Lower lobe of right lung (tissue), 2 donors: Measurements from ENCODE around the gene ERRFI1. TPM values are rescaled to one million over a fixed set of nuclear protein-coding genes. Genes with fewer than 3 reads are reported as not detected.

Source experiments
- ATAC-seq, 2 donors: fragments of 200-7000 bp; cut with Tn5 transposase; one replicate each; pipeline ENCODE4 v1.9.1; 2020 to 2022; ENCODE audit warnings: mild to moderate bottlenecking in 2 of 2, moderate library complexity in 2 of 2
- DNase-seq: peaks from one replicate; pipeline ENCODE4 v3.0.0-alpha.2; 2020
- H3K27ac ChIP-seq: fragments of 200-600 bp; one replicate; pipeline ENCODE4 v1.8.0; 2022
- H3K27me3 ChIP-seq: fragments of 200-600 bp; one replicate; pipeline ENCODE4 v1.8.0; 2022; ENCODE audit warnings: low read depth
- H3K36me3 ChIP-seq: fragments of 200-600 bp; one replicate; pipeline ENCODE4 v1.8.0; 2022; ENCODE audit warnings: mild to moderate bottlenecking
- H3K4me1 ChIP-seq: fragments of 200-600 bp; one replicate; pipeline ENCODE4 v1.8.0; 2022
- H3K4me3 ChIP-seq: fragments of 200-600 bp; one replicate; pipeline ENCODE4 v1.8.0; 2022; ENCODE audit warnings: mild to moderate bottlenecking
- H3K9me3 ChIP-seq: fragments of 200-600 bp; one replicate; pipeline ENCODE4 v1.8.0; 2022
- intact Hi-C: fragments of 100-400 bp; cut with DNase I; formaldehyde crosslinking; loops from one replicate; pipeline ENCODE4 v1.11.0; 2022
- total RNA-seq: library from RNA; stranded (reverse); fragmentation: NEBNext Ultra II Directional; extraction: Animal tissue kit (Norgen Biotek cat#: 25700); gene quantifications from one replicate; pipeline ENCODE4 v1.2.1, GENCODE V29; 2021
- TF ChIP-seq, protein P1 (sequence below): fragments of 200-600 bp; IDR thresholded peaks from one replicate; pipeline ENCODE4 v1.8.0; 2022; ENCODE audit warnings: antibody characterized with exemption, mild to moderate bottlenecking
- donor health status: DM: no; HTN: yes; CAD: no; lungs with severe emphysema.

The ERRFI1 gene
- total RNA-seq, 1 donor from 2014 or later = 65.1 TPM

- Histone ChIP-seq H3K4me1 (no peaks in the 10 kb centered on the region), H3K9me3 (no peaks in the 10 kb centered on the region), H3K4me3 (no peak overlapping the region), H3K27ac (no peak overlapping the region), H3K27me3 (no peaks in the 10 kb centered on the region), H3K36me3 (peaks cover 34% of the 10 kb centered on the region)
- intact Hi-C loops = no loop called here
- ATAC-seq = peak in 1 of 2 donors; percentile 29
- TF ChIP-seq, protein P1, sequence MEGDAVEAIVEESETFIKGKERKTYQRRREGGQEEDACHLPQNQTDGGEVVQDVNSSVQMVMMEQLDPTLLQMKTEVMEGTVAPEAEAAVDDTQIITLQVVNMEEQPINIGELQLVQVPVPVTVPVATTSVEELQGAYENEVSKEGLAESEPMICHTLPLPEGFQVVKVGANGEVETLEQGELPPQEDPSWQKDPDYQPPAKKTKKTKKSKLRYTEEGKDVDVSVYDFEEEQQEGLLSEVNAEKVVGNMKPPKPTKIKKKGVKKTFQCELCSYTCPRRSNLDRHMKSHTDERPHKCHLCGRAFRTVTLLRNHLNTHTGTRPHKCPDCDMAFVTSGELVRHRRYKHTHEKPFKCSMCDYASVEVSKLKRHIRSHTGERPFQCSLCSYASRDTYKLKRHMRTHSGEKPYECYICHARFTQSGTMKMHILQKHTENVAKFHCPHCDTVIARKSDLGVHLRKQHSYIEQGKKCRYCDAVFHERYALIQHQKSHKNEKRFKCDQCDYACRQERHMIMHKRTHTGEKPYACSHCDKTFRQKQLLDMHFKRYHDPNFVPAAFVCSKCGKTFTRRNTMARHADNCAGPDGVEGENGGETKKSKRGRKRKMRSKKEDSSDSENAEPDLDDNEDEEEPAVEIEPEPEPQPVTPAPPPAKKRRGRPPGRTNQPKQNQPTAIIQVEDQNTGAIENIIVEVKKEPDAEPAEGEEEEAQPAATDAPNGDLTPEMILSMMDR = no peak
- no peak for DNase-seq
Observed at GRCh38 chr1:7988576-7988975, 37.5 kb downstream of the ERRFI1 start.

DNA sequence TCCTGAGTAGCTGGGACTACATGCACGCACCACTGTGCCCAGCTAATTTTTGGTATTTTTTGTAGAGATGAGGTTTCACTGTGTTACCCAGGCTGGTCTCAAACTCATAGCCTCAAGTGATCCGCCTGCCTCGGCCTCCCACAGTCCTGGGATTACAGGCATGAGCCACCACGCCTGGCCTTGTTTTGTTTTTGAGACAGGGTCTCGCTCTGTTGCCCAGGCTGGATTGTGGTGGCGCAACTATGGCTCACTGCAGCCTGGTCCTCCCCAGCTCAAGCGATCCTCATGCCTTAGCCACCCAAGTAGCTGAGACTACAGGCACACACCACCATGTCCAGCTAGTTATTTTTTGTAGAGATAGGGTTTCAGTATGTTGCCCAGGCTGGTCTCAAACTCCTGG is 38.6 kb downstream of the ERRFI1 start:
- TF ChIP-seq, protein P1 = no peak
- H3K36me3 ChIP-seq = peaks cover 43% of the 10 kb centered on the region
- H3K4me1 ChIP-seq = peaks cover 3% of the 10 kb centered on the region
- H3K27me3 ChIP-seq = no peaks in the 10 kb centered on the region
- DNase-seq (no peak), ATAC-seq (no peak)
- no peak overlapping the region for H3K4me3 ChIP-seq
- H3K9me3 ChIP-seq = no peaks in the 10 kb centered on the region
- no peak overlapping the region for H3K27ac ChIP-seq
- intact Hi-C loops = no loop called here

- Histone ChIP-seq H3K4me1 (peaks cover 9% of the 10 kb centered on the region), H3K36me3 (peaks cover 50% of the 10 kb centered on the region), H3K27me3 (no peaks in the 10 kb centered on the region), H3K9me3 (no peaks in the 10 kb centered on the region), H3K27ac (no peak overlapping the region), H3K4me3 (no peak overlapping the region)
- TF ChIP-seq, protein P1 = no peak
- ATAC-seq (no peak), DNase-seq (no peak)
- intact Hi-C loops = no loop called here
Observed at GRCh38 chr1:7985851-7986612, 40.1 kb downstream of the ERRFI1 start.

- H3K27me3 ChIP-seq = no peaks in the 10 kb centered on the region
- ATAC-seq (no peak), DNase-seq (no peak)
- TF ChIP-seq, protein P1 = no peak
- peaks cover 9% of the 10 kb centered on the region for H3K4me1 ChIP-seq
- H3K36me3 ChIP-seq = peaks cover 62% of the 10 kb centered on the region
- H3K4me3 ChIP-seq = no peak overlapping the region
- H3K9me3 ChIP-seq = no peaks in the 10 kb centered on the region
- H3K27ac ChIP-seq = no peak overlapping the region
- intact Hi-C loops = no loop called here
Observed at GRCh38 chr1:7984811-7985210, 41.3 kb downstream of the ERRFI1 start.

DNA sequence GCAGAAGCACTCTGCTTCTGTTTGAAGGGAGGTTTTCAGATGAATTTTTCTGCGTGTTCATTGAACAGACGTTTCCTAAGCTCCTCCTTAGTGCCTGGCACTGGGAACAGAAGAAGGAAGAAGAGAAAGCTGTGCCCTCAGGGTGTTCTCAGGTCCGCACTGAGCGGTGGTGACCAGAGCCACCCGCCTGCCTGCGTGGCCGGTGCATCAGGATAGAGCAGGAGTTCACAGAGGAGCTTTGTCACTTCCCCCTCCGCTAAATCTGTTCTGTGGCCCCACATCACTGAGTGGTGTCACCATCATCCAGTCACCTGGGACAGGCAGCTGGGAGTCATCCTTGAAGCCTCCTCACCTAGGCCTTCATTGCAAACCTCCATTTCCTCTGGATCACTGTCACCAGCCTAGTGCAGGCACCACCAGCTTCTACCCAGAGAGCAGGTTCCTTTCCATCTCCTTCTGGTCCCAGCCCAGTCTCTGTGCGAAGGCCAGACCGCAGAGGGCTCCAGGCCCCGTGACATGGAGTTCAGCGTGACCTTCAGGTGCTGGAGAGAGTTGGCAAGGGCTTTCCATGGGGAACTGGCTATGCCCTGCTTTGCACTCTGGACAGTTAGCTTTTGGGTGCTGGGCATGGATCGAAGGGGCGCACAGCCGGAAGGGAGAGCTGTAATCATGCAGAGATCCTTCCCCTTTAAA is 42.9 kb downstream of the ERRFI1 start:
- Histone ChIP-seq H3K9me3 (no peaks in the 10 kb centered on the region), H3K4me1 (peaks cover 9% of the 10 kb centered on the region), H3K36me3 (peaks cover 78% of the 10 kb centered on the region), H3K27me3 (no peaks in the 10 kb centered on the region), H3K27ac (no peak overlapping the region), H3K4me3 (no peak overlapping the region)
- TF ChIP-seq, protein P1 = no peak
- peak in 1 of 2 donors; percentile 7 for ATAC-seq
- intact Hi-C loops = no loop called here
- DNase-seq = no peak
